Spleen (tissue), 3 donors: ENCODE results near the gene CFAP221.

Source experiments
- POLR2A ChIP-seq, 3 donors: fragments of 450-650 bp; IDR thresholded peaks; one replicate each; pipeline ENCODE4 v1.5.1; 2017; ENCODE audit warnings: antibody characterized with exemption in 3 of 3, mild to moderate bottlenecking in 1 of 3
- POLR2AphosphoS5 ChIP-seq, 3 donors: sonication (generic); formaldehyde crosslinking; IDR thresholded peaks; one replicate each; pipeline ENCODE4 v1.5.1; 2017; ENCODE audit warnings: antibody characterized with exemption in 3 of 3

GRCh38 chr2:119552902-119553301, 8.7 kb downstream of the CFAP221 start:
- TF ChIP-seq POLR2AphosphoS5 (IDR thresholded peaks at IDR 0.05) (no peak), POLR2A (IDR thresholded peaks at IDR 0.05) (no peak)
